ENCODE results near the gene UMODL1.

The UMODL1 gene

DNA sequence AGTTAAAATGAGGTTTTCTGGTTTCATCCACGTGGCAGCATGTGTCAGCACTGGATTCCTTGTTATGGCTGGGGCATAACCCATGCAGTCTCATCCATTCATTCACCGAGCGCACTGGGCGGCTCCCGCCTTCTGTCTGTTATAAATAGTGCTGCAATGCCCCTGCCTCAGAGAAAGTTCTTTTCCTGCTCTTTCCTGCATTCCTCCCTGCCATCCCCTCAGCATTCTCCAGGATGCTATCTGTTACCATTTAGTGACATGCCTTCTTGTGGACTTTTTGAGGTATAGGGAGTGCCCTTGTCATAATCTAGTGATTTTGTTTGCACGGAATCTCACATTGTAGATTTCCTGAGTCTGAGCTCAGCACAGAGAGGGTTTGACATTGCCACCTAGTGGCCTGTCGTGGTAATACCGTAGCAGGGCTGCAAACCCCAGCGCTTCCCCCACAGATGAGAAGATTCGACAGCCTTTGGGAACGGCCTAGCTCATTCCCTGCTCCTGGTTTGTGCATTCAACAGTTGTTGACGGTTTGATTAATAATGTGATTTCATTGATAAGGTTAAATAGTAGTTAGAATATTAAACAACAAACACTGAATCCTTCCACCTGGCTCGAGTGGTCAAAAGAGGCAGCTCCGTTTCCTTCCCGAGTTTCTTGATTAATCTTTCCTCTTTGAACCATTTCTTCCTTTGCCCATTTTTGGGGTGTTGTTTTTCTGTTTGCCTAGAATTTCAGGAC is 46.3 kb downstream of the UMODL1 start:
- TF ChIP-seq, protein P1, sequence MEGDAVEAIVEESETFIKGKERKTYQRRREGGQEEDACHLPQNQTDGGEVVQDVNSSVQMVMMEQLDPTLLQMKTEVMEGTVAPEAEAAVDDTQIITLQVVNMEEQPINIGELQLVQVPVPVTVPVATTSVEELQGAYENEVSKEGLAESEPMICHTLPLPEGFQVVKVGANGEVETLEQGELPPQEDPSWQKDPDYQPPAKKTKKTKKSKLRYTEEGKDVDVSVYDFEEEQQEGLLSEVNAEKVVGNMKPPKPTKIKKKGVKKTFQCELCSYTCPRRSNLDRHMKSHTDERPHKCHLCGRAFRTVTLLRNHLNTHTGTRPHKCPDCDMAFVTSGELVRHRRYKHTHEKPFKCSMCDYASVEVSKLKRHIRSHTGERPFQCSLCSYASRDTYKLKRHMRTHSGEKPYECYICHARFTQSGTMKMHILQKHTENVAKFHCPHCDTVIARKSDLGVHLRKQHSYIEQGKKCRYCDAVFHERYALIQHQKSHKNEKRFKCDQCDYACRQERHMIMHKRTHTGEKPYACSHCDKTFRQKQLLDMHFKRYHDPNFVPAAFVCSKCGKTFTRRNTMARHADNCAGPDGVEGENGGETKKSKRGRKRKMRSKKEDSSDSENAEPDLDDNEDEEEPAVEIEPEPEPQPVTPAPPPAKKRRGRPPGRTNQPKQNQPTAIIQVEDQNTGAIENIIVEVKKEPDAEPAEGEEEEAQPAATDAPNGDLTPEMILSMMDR (IDR thresholded peaks at IDR 0.05; ENCODE audit: low read depth, low read length): peak; percentile 89
- 0 out of 2 replicates have a peak overlapping the region, but pooled peaks have one; percentile 14 for H3K4me3 ChIP-seq (ENCODE audit: low read depth, low read length)

DNA sequence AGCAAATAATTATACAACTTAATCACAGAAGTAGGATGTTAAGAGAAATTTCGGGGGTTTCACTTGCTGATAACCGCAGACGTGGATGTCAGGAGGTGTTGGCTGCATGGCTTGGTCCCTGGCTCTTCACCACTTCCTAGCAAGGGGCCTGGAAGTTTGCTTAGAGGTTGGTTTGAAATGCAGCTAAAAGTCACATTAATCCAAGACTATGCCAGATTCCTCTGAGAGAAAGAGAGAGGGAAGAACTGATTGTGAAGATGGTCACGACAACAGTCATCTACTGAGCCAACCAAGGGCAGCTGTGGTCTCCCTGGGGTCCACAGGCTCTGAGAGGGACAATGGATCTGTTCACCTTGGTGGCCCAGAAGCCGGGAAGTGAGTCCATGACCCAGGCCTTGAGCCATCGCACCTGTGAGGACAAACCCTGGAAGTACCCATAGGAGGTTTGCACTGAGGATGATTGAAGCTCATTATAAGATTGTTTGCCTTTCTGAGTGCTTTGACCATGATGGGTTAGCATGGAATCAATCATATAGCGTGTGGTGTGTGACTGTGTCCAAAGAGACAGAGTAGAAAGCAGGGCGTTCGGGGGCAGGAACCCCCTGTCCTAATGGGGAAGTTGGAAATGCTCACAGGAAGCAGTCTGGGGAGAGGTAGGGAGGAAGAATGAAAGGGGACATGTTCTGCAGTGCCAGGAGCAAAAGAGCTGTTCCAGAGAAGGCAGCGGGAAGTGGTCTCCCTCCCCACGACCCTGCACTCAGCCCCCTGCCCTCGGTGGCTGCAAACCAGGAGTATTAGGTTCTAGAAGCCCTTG is 47.1 kb downstream of the UMODL1 start:
- no peak overlapping the region for H3K4me3 ChIP-seq (ENCODE audit: low read depth, low read length)
- TF ChIP-seq, protein P1 (IDR thresholded peaks at IDR 0.05; ENCODE audit: low read depth, low read length): no peak

DNA sequence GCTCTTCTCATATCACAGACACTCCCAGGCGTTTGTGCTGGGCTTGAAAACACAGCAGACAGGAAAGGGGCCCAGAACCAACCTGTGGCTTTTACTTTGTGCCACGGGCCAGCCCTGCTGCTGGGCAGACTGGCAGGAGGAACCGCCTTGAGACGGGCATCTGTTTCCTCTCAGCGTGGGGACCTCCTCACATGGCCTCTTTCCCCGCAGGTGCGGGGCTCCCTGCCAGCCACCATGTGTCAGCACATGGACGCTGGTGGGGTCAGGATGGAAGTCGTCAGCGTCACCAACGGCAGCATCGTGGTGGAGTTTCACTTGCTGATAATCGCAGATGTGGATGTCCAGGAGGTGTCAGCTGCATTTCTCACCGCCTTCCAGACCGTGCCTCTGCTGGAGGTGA is 47.8 kb downstream of the UMODL1 start:
- H3K4me3 ChIP-seq (ENCODE audit: low read depth, low read length): no peak overlapping the region
- TF ChIP-seq, protein P1 (IDR thresholded peaks at IDR 0.05; ENCODE audit: low read depth, low read length): no peak

DNA sequence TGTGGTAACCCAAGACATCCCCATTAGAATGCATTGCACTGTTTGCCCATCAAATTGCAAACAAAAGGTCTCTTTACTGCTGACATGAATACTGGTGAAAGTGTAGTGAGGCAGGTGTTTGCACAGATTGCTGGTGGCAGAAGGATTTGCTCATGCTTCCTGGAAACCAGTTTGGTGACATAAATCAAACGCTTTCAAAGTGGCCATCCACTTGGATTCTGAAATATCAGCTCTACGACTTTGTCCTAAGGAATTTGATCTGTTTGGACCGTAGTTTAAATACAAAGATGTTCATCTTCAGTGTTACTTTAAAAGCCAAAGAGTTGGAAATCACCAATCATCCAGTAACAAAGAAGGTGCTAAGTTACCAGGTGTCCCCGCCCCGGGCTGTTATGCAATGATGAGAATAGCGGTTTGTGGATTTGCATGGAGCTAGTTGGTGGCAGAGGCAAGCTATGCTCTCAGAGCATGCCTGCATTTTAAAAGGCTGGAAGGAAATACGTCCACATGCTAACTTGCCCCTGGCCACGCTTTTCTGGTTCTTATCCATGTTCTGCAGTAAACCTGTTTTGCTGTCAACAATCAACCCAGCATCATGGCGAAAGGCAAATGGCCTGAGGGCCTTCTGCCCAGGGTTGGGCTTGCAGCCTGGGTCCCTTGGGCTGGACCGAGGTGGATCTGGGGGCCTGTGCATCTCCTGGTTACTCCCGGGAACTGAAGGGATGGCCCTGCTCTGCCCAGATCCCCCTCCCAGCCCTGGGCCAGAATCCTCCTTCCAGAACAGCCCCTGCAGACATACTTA is 49.2 kb downstream of the UMODL1 start:
- H3K4me3 ChIP-seq (ENCODE audit: low read depth, low read length): no peak overlapping the region
- TF ChIP-seq, protein P1 (IDR thresholded peaks at IDR 0.05; ENCODE audit: low read depth, low read length): no peak

DNA sequence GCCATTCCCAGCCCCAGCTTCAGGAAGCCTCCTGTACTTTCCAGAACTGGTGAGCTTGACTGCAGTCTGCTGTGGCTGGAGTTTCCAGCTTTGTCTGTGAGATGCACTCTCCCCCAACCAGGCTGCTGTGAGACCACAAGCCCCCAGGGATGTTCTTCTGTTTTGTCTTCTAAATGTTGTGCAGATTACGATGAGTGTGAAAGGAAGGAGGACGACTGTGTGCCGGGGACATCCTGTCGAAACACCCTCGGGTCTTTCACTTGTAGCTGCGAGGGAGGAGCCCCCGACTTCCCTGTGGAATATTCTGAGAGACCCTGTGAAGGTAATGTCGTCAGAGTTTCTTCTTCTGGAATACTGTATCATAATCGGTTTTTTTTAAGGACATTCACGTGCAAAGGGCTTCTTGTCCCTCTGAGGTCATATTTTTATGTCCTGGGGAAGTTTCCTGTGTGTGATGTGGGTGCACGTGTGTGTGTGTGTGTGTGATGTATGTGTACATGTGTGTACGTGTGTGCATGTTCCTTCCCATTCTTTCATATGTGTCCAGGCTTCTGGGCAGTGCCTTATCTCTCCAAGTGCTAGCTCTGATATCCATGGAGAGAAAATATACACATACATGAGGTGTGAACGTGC is 49.9 kb downstream of the UMODL1 start:
- TF ChIP-seq, protein P1 (IDR thresholded peaks at IDR 0.05; ENCODE audit: low read depth, low read length): no peak
- H3K4me3 ChIP-seq (ENCODE audit: low read depth, low read length): no peak overlapping the region

DNA sequence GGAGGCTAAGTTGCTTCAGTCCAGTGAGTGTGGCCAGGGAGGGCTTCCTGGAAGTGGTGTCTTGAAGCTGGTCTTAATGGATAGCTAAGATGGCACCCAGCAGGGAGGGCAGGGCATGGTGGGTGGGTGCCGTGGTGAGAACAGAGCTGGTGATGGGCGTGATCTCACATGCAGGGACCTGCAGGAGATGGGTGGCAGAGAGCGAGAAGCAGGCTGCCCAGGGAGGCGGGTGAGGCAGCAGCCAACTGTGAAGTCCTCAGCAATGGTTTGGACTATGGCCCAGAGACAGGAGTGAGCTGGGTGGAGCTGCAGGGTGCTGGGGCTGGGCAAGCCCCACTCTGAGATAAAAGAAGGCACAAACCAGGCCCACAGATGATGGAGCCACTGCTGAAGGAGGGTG is 50.7 kb downstream of the UMODL1 start:
- TF ChIP-seq, protein P1 (IDR thresholded peaks at IDR 0.05; ENCODE audit: low read depth, low read length): no peak
- H3K4me3 ChIP-seq (ENCODE audit: low read depth, low read length): no peak overlapping the region
